Activated naive CD4-positive, alpha-beta T cell treated with anti-CD3 and anti-CD28 coated beads, Interleukin-2, amount 50 U/mL, for 24 hours (primary cell): ENCODE results near the gene THBS3.
A peak's percentile ranks its signal among the peaks of the same experiment; 100 is the strongest.

ENCODE experiments used
- H3K27ac Mint-ChIP-seq: one replicate; pipeline ENCODE4 v1.8.0; 2021; ENCODE audit warnings: mild to moderate bottlenecking, mixed read lengths
- H3K27me3 Mint-ChIP-seq: one replicate; pipeline ENCODE4 v1.8.0; 2021; ENCODE audit warnings: mixed read lengths
- H3K36me3 Mint-ChIP-seq: one replicate; pipeline ENCODE4 v1.8.0; 2021; ENCODE audit warnings: mixed read lengths
- H3K4me1 Mint-ChIP-seq: one replicate; pipeline ENCODE4 v1.8.0; 2021; ENCODE audit warnings: mixed read lengths
- H3K4me3 Mint-ChIP-seq: one replicate; pipeline ENCODE4 v1.8.0; 2021; ENCODE audit warnings: mild to moderate bottlenecking, mixed read lengths
- H3K9me3 Mint-ChIP-seq: one replicate; pipeline ENCODE4 v1.8.0; 2021; ENCODE audit warnings: mixed read lengths

The THBS3 gene

DNA sequence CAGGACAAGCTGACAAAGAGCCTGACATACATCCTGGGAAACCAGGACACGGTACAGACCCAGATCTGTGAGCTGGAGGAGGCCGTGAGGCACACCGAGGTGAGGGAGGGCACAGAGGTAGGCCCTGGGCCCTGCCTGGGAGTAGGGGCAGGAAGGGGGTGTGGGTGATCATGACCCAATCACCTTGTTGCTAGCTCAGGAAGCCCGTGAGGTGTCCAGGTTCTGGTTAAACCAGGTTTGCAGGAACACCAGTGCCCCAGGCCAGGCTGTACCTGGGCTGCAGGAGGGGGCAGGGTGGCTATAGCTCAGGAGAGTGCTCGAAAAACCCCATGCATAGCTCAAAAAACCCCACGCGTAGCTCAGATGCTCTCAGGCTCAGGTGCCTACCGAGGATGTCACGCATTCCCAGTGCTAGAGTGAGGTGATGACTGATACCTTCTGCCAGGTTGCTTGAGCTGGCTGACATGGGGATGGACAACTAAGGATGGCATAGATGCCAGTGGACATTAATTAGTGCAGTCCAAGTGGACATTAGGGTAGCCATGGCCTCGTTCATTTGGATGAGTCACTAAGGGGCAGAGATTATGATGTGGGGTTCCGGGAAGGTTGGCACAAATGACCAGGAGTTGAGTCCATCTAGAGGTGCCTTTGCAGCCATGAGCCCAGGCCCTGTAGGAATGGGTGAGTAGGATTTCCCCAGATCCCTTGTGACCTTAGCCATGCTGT lies 30.3 kb downstream of the THBS3 start:
- Mint-ChIP-seq H3K36me3 (peaks cover 3% of the 10 kb centered on the region), H3K4me1 (peaks cover 28% of the 10 kb centered on the region), H3K27me3 (no peaks in the 10 kb centered on the region), H3K4me3 (no peak overlapping the region), H3K9me3 (no peaks in the 10 kb centered on the region), H3K27ac (no peak overlapping the region)

- Mint-ChIP-seq H3K4me1 (peaks cover 35% of the 10 kb centered on the region), H3K27ac (peak overlapping the region; percentile 47), H3K4me3 (peak overlapping the region; percentile 61), H3K36me3 (peaks cover 6% of the 10 kb centered on the region), H3K9me3 (no peaks in the 10 kb centered on the region), H3K27me3 (no peaks in the 10 kb centered on the region)
These were observed 31.1 kb downstream of the THBS3 start for GRCh38 chr1:155176544-155177071.

- H3K36me3 Mint-ChIP-seq: peaks cover 6% of the 10 kb centered on the region
- no peaks in the 10 kb centered on the region for H3K27me3 Mint-ChIP-seq
- no peaks in the 10 kb centered on the region for H3K9me3 Mint-ChIP-seq
- H3K4me3 Mint-ChIP-seq: no peak overlapping the region
- no peak overlapping the region for H3K27ac Mint-ChIP-seq
- H3K4me1 Mint-ChIP-seq: peaks cover 35% of the 10 kb centered on the region
These were observed 31.7 kb downstream of the THBS3 start for GRCh38 chr1:155175927-155176371.

- Mint-ChIP-seq H3K4me3 (peak overlapping the region; percentile 33), H3K27ac (peak overlapping the region; percentile 41), H3K9me3 (no peaks in the 10 kb centered on the region), H3K27me3 (no peaks in the 10 kb centered on the region), H3K4me1 (peaks cover 35% of the 10 kb centered on the region), H3K36me3 (peaks cover 6% of the 10 kb centered on the region)
These were observed 32.3 kb downstream of the THBS3 start for GRCh38 chr1:155175281-155175926.

GRCh38 chr1:155174324-155175280 lies 33.1 kb downstream of the THBS3 start:
- Mint-ChIP-seq H3K4me1 (peaks cover 35% of the 10 kb centered on the region), H3K36me3 (peaks cover 7% of the 10 kb centered on the region), H3K9me3 (no peaks in the 10 kb centered on the region), H3K27ac (peak overlapping the region; percentile 65), H3K27me3 (no peaks in the 10 kb centered on the region), H3K4me3 (peak overlapping the region; percentile 91)

DNA sequence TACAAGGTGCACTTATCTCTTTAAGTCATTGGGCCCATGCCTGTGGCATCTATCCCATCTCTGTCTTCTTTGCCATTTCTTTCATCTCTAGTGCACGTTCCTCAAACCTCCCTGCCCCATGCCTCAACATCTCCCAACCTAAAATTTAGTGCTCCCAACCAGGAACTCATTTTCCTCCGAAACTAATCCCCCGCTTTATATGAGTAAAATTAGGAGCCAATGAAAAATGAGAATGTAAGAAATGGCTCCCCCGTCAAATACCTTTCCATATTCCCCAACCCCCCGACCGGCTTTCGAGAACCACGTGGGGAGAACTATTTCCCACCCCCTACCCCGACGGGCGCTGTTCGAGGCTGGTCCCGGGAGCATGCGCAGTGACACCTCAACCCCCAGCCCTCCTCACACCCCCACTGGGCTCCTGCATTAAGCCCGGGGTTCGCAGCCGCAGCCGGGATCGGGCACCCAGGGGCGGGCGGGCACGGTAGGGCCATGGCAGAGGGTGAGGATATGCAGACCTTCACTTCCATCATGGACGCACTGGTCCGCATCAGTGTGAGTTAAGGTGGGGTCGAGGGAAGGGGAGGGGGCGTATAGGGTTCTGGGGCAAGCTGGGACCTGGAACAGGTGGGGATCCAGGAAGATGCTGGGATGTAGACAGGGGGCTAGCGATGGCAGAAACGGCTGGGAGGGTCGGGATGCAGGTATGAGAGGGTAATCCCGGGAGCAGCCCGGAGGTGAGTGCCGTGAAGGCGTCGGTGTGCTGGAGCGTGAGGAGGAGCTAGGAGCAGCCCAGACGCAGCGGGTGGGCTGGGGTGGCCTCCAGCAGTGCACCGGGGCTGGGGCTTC lies 34.0 kb downstream of the THBS3 start, which contains the start of gene TRIM46:
TRIM46 (plus strand) TSS at position 372 of the 846 bp plus-strand sequence; CDS start at position 490, 118 bp downstream.
- peaks cover 8% of the 10 kb centered on the region for H3K36me3 Mint-ChIP-seq
- peak within 1 kb of the TSS; percentile 91 for H3K4me3 Mint-ChIP-seq
- H3K4me1 Mint-ChIP-seq: peaks cover 35% of the 10 kb centered on the region
- H3K27me3 Mint-ChIP-seq: no peaks in the 10 kb centered on the region
- peak within 1 kb of the TSS; percentile 99 for H3K27ac Mint-ChIP-seq
- H3K9me3 Mint-ChIP-seq: no peaks in the 10 kb centered on the region

GRCh38 chr1:155172732-155173477 lies 34.8 kb downstream of the THBS3 start, which contains the start of gene KRTCAP2:
KRTCAP2 (minus strand) TSS chr1:155173304; CDS start chr1:155173224, 80 bp downstream.
- peaks cover 8% of the 10 kb centered on the region for H3K36me3 Mint-ChIP-seq
- H3K4me3 Mint-ChIP-seq: peak within 1 kb of the TSS; percentile 91
- peak within 1 kb of the TSS; percentile 99 for H3K27ac Mint-ChIP-seq
- peaks cover 38% of the 10 kb centered on the region for H3K4me1 Mint-ChIP-seq
- H3K27me3 Mint-ChIP-seq: no peaks in the 10 kb centered on the region
- H3K9me3 Mint-ChIP-seq: no peaks in the 10 kb centered on the region

- H3K4me1 Mint-ChIP-seq: peaks cover 46% of the 10 kb centered on the region
- H3K27me3 Mint-ChIP-seq: no peaks in the 10 kb centered on the region
- H3K36me3 Mint-ChIP-seq: peaks cover 8% of the 10 kb centered on the region
- peak overlapping the region; percentile 91 for H3K4me3 Mint-ChIP-seq
- peak overlapping the region; percentile 99 for H3K27ac Mint-ChIP-seq
- no peaks in the 10 kb centered on the region for H3K9me3 Mint-ChIP-seq
These were observed 35.6 kb downstream of the THBS3 start for GRCh38 chr1:155171836-155172731.

DNA sequence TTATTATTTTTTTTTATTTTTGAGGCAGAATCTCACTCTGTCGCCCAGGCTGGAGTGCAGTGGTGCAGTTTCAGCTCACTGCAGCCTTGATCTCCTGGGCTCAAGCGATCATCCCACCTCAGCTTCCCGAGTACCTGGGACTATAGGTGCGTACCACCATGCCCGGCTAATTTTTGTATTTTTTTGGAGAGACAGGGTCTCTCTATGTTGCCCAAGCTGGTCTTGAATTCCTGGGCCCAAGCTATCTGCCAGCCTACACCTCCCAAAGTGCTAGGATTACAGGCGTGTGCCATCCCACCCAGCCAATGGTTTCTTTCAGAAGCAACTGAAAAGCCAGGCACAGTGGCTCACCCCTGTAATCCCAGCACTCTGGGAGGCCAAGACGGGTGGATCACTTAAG lies 36.9 kb downstream of the THBS3 start:
- peaks cover 39% of the 10 kb centered on the region for H3K4me1 Mint-ChIP-seq
- H3K27ac Mint-ChIP-seq: no peak overlapping the region
- H3K4me3 Mint-ChIP-seq: no peak overlapping the region
- H3K9me3 Mint-ChIP-seq: no peaks in the 10 kb centered on the region
- H3K27me3 Mint-ChIP-seq: no peaks in the 10 kb centered on the region
- H3K36me3 Mint-ChIP-seq: peaks cover 8% of the 10 kb centered on the region

DNA sequence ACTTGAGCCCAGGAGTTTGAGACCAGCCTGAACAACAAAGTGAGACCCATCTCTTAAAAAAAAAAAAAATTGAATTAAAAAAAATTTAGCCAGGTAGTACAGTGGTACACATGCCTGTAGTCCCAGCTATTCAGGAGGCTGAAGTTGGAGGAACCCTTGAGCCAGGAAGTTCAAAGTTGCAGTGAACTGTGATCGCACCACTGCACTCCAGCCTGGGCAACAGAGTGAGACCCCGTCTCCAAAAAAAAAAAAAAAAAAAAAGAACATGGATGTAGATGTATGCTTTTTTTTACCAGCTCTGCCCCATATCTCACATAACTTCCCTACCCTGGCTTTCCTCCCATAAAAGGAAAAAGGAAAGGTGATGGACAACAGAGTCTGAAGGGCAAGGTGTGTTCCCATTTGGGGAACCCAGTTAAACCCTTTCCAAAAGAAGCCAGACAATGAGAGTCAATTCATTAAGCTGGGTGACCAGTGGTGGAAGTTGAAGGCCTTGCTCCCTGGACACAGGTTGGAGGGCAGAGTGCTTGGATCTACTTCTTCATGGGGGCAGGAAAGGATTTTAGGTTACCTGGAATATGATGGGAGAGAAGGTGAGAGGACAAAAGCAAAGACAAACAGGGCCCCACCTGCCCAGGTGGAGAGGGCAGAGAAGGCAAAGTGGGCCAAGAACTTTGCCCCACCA lies 37.5 kb downstream of the THBS3 start:
- Mint-ChIP-seq H3K27me3 (no peaks in the 10 kb centered on the region), H3K4me1 (peaks cover 39% of the 10 kb centered on the region), H3K9me3 (no peaks in the 10 kb centered on the region), H3K4me3 (peak overlapping the region; percentile 19), H3K27ac (no peak overlapping the region), H3K36me3 (peaks cover 8% of the 10 kb centered on the region)

- H3K27ac Mint-ChIP-seq: peak overlapping the region; percentile 8
- peak overlapping the region; percentile 0 for H3K4me3 Mint-ChIP-seq
- no peaks in the 10 kb centered on the region for H3K27me3 Mint-ChIP-seq
- H3K36me3 Mint-ChIP-seq: peaks cover 8% of the 10 kb centered on the region
- peaks cover 33% of the 10 kb centered on the region for H3K4me1 Mint-ChIP-seq
- no peaks in the 10 kb centered on the region for H3K9me3 Mint-ChIP-seq
These were observed 38.2 kb downstream of the THBS3 start for GRCh38 chr1:155169541-155169940.

DNA sequence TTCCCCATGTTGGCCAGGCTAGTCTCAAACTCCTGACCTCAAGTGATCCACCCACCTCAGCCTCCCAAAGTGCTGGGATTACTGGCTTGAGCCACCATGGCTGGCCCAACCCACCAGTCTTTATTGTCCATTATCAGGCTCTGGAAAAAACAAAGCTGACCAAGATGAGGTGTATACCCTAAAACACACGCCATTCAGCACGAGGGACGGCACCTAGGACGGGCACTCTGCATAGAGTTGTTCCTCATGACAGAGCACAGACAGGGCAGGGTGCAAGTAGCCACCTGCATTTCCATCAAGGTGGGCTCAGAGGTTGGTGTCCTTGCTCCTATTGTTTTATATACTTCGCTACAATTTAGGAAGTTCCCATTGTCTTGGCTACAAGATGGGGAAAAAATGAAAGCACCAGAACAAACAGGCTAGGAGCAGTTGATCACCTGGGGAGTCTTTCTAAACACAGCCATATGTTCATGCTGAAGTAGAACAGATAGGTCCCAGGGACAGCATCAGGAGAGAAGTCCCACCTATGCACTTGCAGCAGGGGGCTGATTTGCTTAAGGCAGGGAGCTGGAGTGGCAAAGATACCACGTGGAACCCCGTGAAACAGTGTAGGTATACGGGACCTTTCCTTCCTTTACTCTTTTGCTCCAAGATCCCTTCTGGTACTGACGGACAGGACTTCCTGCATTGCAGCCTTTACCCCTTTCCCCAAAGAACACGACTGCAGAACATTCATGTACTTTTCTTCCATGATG lies 39.1 kb downstream of the THBS3 start:
- H3K9me3 Mint-ChIP-seq: no peaks in the 10 kb centered on the region
- H3K4me1 Mint-ChIP-seq: peaks cover 27% of the 10 kb centered on the region
- no peak overlapping the region for H3K4me3 Mint-ChIP-seq
- H3K27ac Mint-ChIP-seq: no peak overlapping the region
- no peaks in the 10 kb centered on the region for H3K27me3 Mint-ChIP-seq
- peaks cover 8% of the 10 kb centered on the region for H3K36me3 Mint-ChIP-seq
